ENCODE data around the gene SZT2.

DNA sequence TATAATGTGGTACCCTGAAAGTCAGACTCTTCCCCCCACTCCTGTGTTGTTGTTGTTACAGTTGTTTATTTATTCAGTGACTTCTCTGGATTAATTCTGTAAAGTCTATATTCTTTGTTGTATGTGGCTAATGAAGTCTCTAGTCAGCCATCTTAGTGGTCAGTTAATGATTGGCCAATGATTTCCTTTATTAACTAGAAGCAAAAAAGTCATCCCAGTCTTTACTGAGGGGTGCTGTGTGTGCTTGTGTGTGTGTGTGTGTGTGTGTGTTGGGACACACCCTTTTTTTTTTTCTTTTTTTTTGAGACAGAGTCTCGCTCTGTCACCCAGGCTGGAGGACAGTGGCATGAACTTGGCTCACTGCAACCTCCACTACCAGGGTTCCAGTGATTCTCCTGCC, 101.4 kb downstream of the SZT2 start:
- TF ChIP-seq, protein P1, sequence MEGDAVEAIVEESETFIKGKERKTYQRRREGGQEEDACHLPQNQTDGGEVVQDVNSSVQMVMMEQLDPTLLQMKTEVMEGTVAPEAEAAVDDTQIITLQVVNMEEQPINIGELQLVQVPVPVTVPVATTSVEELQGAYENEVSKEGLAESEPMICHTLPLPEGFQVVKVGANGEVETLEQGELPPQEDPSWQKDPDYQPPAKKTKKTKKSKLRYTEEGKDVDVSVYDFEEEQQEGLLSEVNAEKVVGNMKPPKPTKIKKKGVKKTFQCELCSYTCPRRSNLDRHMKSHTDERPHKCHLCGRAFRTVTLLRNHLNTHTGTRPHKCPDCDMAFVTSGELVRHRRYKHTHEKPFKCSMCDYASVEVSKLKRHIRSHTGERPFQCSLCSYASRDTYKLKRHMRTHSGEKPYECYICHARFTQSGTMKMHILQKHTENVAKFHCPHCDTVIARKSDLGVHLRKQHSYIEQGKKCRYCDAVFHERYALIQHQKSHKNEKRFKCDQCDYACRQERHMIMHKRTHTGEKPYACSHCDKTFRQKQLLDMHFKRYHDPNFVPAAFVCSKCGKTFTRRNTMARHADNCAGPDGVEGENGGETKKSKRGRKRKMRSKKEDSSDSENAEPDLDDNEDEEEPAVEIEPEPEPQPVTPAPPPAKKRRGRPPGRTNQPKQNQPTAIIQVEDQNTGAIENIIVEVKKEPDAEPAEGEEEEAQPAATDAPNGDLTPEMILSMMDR (IDR thresholded peaks at IDR 0.05), result no peak
- no peak for TF ChIP-seq POLR2A (IDR thresholded peaks at IDR 0.05)
